Measurements from ENCODE around the gene PAPSS2.

PAPSS2 gene

DNA sequence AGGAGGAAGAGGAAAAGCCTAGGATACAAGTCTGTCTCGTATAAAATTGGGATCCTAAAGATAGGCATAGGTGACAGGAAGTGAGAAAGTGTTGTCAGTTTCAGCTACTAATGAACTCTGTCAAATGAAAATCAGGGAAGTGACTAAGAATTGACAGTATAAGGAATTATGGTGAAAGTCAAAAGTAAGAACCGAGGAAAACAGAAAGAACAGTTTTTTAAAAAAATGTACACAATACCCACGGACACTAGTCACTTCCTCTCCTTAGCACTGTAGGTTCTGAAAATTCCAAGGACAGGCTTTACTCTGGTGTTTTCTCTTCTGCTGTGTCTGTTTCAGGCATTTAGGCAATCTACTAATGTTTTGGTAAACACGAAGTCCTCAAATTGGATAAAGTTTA is 116.1 kb downstream of the PAPSS2 start:
- DNase-seq (ENCODE audit: low read depth in 2 of 3, low spot score in 2 of 3) = no peak

DNA sequence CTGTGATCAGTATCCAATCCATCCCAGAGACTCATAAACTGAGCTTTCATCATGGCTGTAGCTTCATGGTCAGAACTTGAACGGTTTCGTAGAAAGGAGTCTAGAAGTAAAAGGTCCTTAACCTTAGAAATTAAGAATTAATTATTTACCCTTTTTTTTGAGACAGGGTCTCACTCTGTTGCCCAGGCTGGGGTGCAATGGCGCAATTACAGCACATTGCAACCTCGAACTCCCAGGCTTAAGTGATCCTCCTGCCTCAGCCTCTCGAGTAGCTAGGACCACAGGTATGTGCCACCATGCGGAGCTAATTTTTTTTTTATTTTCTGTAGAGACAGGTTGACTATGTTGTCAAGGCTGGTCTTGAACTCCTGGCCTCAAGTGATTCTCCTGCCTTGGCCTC is 116.7 kb downstream of the PAPSS2 start:
- DNase-seq (ENCODE audit: low read depth in 2 of 3, low spot score in 2 of 3) = no peak

GRCh38 chr10:87781545-87781944 is 121.9 kb downstream of the PAPSS2 start:
- DNase-seq (ENCODE audit: low read depth in 2 of 3, low spot score in 2 of 3) = no peak

- DNase-seq (ENCODE audit: low read depth in 2 of 3, low spot score in 2 of 3) = no peak
These were observed 123.0 kb downstream of the PAPSS2 start for GRCh38 chr10:87782721-87783120.

GRCh38 chr10:87786421-87786820 is 126.7 kb downstream of the PAPSS2 start:
- no peak for DNase-seq (ENCODE audit: low read depth in 2 of 3, low spot score in 2 of 3)

GRCh38 chr10:87790185-87790584 is 130.5 kb downstream of the PAPSS2 start:
- DNase-seq (ENCODE audit: low read depth in 2 of 3, low spot score in 2 of 3) = no peak

DNA sequence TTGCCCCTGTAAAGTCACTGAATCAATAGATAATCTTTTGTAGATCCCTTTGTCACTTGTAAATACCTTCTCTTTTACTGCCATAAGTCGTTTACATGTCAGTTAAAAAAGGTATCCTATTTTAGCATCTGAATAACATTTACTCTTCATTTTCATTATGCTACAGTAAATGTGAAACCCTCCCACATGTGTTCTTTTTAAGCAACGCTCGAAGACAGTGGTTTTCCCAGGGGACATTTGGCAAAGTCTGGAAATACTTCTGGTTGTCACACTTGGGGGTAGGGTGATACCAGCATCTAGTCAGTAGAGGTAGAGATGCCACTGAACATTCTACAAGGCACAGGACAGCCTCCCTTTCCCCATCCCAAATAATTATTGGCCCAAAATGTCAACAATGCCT is 134.6 kb downstream of the PAPSS2 start:
- no peak for DNase-seq (ENCODE audit: low read depth in 2 of 3, low spot score in 2 of 3)

All from activated CD8-positive, alpha-beta memory T cell treated with anti-CD3 and anti-CD28 coated beads for 48 hours (primary cell).